Mucosa of stomach (tissue), 1 donor: ENCODE measurements around the gene CNPY4.
A peak's percentile ranks its signal among the peaks of the same experiment; 100 is the strongest.

Experiments used
- H3K27me3 ChIP-seq: one replicate; pipeline ENCODE4 v1.7.0; 2013; ENCODE audit warnings: mild to moderate bottlenecking, low read length; ENCODE audit not compliant: control insufficient read depth, insufficient read depth
- H3K36me3 ChIP-seq: one replicate; pipeline ENCODE4 v1.7.0; 2013; ENCODE audit warnings: low read length; ENCODE audit not compliant: control insufficient read depth, insufficient read depth
- H3K4me1 ChIP-seq: one replicate; pipeline ENCODE4 v1.7.0; 2013; ENCODE audit warnings: mild to moderate bottlenecking, low read length; ENCODE audit not compliant: control insufficient read depth, insufficient read depth
- H3K4me3 ChIP-seq: one replicate; pipeline ENCODE4 v1.7.0; 2013; ENCODE audit warnings: low read length
- H3K9ac ChIP-seq: one replicate; pipeline ENCODE4 v1.7.0; 2013; ENCODE audit warnings: mild to moderate bottlenecking, low read length, moderate library complexity
- H3K9me3 ChIP-seq: one replicate; pipeline ENCODE4 v1.7.0; 2013; ENCODE audit warnings: mild to moderate bottlenecking, low read length, moderate library complexity; ENCODE audit not compliant: control insufficient read depth
- donor health status: Pancreatic carcinoma.

The CNPY4 gene

GRCh38 chr7:100147278-100147677 is 27.8 kb downstream of the CNPY4 start:
- Histone ChIP-seq H3K9ac (no peak overlapping the region), H3K27me3 (no peaks in the 10 kb centered on the region), H3K9me3 (no peaks in the 10 kb centered on the region), H3K4me1 (peaks cover 17% of the 10 kb centered on the region), H3K36me3 (no peaks in the 10 kb centered on the region), H3K4me3 (no peak overlapping the region)

- no peaks in the 10 kb centered on the region for H3K9me3 ChIP-seq
- peak overlapping the region; percentile 65 for H3K9ac ChIP-seq
These were observed 28.8 kb downstream of the CNPY4 start for GRCh38 chr7:100148225-100148558.

GRCh38 chr7:100148559-100149328 is 29.3 kb downstream of the CNPY4 start, which contains the start of gene LAMTOR4:
Gene LAMTOR4 (plus strand): TSS chr7:100148918. CDS start chr7:100148973, 55 bp downstream.
- H3K9ac ChIP-seq, result peak within 1 kb of the TSS; percentile 81
- H3K4me3 ChIP-seq, result peak within 1 kb of the TSS; percentile 45
- H3K27me3 ChIP-seq, result no peaks in the 10 kb centered on the region
- H3K36me3 ChIP-seq, result no peaks in the 10 kb centered on the region
- H3K4me1 ChIP-seq, result peaks cover 20% of the 10 kb centered on the region
- H3K9me3 ChIP-seq, result no peaks in the 10 kb centered on the region

More at GRCh38 chr7:100148225-100148558, 28.8 kb downstream of the CNPY4 start:
- Histone ChIP-seq H3K4me3 (peak overlapping the region; percentile 45), H3K4me1 (peaks cover 15% of the 10 kb centered on the region), H3K36me3 (no peaks in the 10 kb centered on the region), H3K27me3 (no peaks in the 10 kb centered on the region)

GRCh38 chr7:100152404-100152803 is 33.0 kb downstream of the CNPY4 start:
- Histone ChIP-seq H3K4me3 (no peak overlapping the region), H3K4me1 (peaks cover 52% of the 10 kb centered on the region), H3K9me3 (no peaks in the 10 kb centered on the region), H3K27me3 (no peaks in the 10 kb centered on the region), H3K36me3 (peaks cover 5% of the 10 kb centered on the region), H3K9ac (no peak overlapping the region)

GRCh38 chr7:100152937-100153666 is 33.7 kb downstream of the CNPY4 start:
- Histone ChIP-seq H3K36me3 (peaks cover 5% of the 10 kb centered on the region), H3K4me1 (peaks cover 55% of the 10 kb centered on the region)

GRCh38 chr7:100153708-100154535 is 34.5 kb downstream of the CNPY4 start:
- H3K27me3 ChIP-seq, result no peaks in the 10 kb centered on the region
- peaks cover 5% of the 10 kb centered on the region for H3K36me3 ChIP-seq
- no peak overlapping the region for H3K4me3 ChIP-seq
- H3K9ac ChIP-seq, result no peak overlapping the region
- H3K9me3 ChIP-seq, result no peaks in the 10 kb centered on the region
- H3K4me1 ChIP-seq, result peaks cover 55% of the 10 kb centered on the region

More at GRCh38 chr7:100152937-100153666, 33.7 kb downstream of the CNPY4 start:
- Histone ChIP-seq H3K27me3 (no peaks in the 10 kb centered on the region), H3K9ac (no peak overlapping the region), H3K4me3 (no peak overlapping the region), H3K9me3 (no peaks in the 10 kb centered on the region)

GRCh38 chr7:100154651-100155491 is 35.4 kb downstream of the CNPY4 start:
- Histone ChIP-seq H3K27me3 (no peaks in the 10 kb centered on the region), H3K36me3 (peaks cover 5% of the 10 kb centered on the region), H3K9me3 (no peaks in the 10 kb centered on the region), H3K4me1 (peaks cover 51% of the 10 kb centered on the region), H3K9ac (no peak overlapping the region), H3K4me3 (no peak overlapping the region)

- Histone ChIP-seq H3K9ac (no peak overlapping the region), H3K4me1 (peaks cover 50% of the 10 kb centered on the region), H3K36me3 (peaks cover 5% of the 10 kb centered on the region), H3K27me3 (no peaks in the 10 kb centered on the region), H3K4me3 (no peak overlapping the region), H3K9me3 (no peaks in the 10 kb centered on the region)
These were observed 36.3 kb downstream of the CNPY4 start for GRCh38 chr7:100155553-100156317.

GRCh38 chr7:100156331-100157068 is 37.1 kb downstream of the CNPY4 start:
- Histone ChIP-seq H3K27me3 (no peaks in the 10 kb centered on the region), H3K9me3 (no peaks in the 10 kb centered on the region), H3K4me1 (peaks cover 50% of the 10 kb centered on the region), H3K36me3 (peaks cover 5% of the 10 kb centered on the region), H3K9ac (no peak overlapping the region), H3K4me3 (no peak overlapping the region)

- Histone ChIP-seq H3K9ac (peak overlapping the region; percentile 86), H3K4me3 (no peak overlapping the region), H3K36me3 (peaks cover 5% of the 10 kb centered on the region), H3K9me3 (no peaks in the 10 kb centered on the region), H3K27me3 (no peaks in the 10 kb centered on the region), H3K4me1 (peaks cover 50% of the 10 kb centered on the region)
These were observed 37.6 kb downstream of the CNPY4 start for GRCh38 chr7:100157069-100157333.
